Measurements from ENCODE around the gene MBNL1. TPM values are rescaled to one million over a fixed set of nuclear protein-coding genes. Genes with fewer than 3 reads are reported as not detected.

The MBNL1 gene
- total RNA-seq, 1 donor from 2014 or later = 172 TPM

DNA sequence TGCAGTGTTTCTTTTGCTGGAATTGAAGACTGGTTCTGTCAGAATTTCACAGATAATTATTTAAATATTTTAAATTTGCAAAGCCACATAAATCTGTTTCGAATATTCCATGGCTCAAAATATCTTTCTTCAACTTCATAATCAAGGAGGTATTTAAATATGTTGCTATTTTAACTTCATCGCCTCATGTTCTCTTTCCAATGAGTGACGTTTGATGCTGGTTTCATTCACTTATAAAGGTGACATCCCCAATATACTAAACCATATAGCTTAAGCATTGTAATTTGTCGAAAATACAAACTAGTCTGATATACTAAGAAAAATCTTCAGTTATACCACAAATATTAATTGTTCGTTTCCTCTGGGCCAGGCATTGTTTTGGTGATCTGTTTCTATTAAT is 22.5 kb downstream of the MBNL1 start:
- ATAC-seq = peak; percentile 53
- intact Hi-C loops (cut with micrococcal nuclease) = no loop called here
- no peak for DNase-seq

DNA sequence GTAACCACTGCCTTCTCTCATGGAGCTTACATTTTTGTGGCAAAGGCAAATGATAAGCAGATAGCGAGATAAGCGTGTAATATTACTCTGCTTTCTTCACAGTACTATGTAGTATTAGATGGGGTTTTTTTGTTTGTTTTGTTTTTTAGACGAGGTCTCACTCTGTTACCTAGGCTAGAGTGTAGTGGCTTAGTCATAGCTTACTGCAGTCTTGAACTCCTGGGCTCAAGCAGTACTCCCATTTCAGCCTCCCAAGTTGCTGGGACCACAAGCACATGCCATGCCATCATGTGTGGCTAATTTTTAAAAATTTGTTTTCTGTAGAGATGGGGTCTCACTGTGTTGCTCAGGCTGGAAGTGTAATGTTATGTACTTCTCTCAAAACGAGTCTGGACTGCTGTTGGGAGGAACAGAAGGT is 22.9 kb downstream of the MBNL1 start:
- DNase-seq (no peak), ATAC-seq (peak; percentile 37)
- intact Hi-C loops (cut with micrococcal nuclease) = no loop called here

DNA sequence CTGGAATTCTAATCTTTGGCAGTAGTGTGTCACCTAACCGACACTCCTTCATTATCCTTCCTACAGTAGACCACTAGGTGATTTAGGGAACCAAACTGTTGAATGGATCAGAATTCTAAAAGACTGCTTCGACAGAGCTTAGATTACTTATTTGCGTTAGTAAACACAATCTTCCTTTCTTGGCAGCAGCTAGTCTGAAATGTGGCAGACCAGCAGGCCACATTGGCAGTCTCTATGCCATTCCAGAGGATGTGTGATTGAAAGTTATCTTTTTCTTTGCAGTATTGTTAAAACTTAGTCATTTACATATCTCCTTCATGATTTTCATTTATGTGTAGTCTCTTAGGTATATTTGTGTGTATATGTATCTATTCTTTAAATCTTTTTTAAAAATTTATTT is 23.6 kb downstream of the MBNL1 start:
- intact Hi-C loops (cut with micrococcal nuclease) = no loop called here
- DNase-seq = no peak
- ATAC-seq = peak; percentile 36

DNA sequence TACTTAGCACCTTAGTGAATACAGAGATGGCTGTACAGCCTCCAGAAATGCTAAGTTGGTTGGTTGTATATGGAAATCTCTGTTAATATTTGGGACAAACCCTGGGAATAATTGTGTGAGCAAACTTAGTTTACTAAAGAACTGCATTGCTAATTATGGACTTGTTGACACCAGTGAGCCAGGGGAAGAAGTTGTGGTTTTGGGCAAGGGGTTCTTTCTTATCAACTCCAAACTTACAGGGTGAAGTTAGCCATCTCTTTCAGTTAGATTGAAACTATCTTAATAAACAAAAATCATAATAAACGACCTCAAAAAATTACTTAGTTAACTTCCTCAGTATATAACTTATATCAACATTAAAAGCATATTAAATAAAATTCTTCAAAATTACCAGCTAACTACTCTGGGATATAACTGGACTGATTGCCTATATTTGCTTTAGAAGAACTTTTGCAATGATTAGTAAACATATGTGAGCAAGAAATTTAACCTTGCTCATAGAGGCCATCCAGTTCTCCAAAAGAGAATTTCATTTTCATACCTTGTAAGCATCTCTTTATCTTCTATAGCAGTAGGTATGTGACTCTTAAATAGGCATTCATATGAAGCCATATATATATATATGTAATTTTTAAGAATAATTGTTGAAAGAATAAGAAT is 24.7 kb downstream of the MBNL1 start:
- DNase-seq = no peak
- intact Hi-C loops (cut with micrococcal nuclease) = no loop called here
- no peak for ATAC-seq

DNA sequence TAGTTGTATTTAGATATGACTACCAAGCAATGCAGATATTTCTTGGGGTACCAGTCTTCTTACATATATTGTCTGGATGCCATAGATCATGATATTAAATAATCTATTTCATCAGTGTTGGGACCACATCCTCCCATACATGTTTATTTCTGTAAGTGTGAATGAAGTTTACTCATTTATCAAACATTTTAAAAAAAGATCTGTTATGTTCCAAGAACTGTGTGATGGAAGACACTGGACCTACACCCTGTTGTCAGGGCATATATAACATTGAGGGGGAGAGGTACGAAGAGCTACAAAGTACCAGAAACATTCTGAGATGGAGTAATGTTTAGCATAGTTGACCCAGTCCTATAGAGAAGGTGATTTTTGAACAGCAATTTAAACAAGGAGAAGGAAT is 26.6 kb downstream of the MBNL1 start:
- DNase-seq = no peak
- intact Hi-C loops (cut with micrococcal nuclease) = no loop called here
- ATAC-seq = no peak

DNA sequence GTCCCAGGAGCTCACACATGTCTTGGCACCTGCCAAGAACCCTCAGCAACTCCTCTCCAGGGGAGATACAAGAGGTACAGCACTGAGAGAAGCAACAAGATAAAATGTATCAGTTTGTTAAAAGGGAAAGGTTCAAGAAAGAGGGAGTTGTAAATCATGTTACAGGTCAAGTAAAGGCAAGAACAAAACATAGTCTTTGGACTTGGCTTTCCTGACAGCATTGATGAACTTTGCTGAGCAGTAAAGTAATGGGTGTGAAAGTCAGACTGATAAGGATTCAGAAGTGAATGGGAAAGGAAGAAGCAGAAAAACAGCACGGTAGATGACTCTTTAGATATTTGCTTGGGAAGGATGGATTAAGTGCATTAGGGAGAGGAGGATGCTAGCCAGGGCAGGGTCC is 27.1 kb downstream of the MBNL1 start:
- ATAC-seq (no peak), DNase-seq (no peak)
- intact Hi-C loops (cut with micrococcal nuclease) = no loop called here

DNA sequence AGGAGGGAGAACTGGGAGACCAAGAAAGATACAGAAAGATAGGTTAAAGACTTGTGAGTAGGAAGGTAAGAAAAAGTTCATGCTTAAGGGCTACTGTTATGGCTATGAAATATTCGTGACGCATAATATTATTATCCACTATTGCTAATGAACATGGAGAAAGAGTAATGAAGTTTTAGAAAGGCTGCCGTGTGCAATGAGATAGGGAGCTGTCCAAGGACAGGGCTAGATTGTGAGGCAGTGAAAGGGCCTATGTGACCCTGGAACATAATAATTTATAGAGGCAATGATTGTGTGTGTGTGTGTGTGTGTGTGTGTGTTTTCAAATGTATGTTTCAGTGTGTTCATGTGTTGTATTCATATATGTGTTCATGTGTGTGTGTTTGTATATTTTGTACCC is 27.7 kb downstream of the MBNL1 start:
- ATAC-seq (no peak), DNase-seq (no peak)
- intact Hi-C loops (cut with micrococcal nuclease) = no loop called here

DNA sequence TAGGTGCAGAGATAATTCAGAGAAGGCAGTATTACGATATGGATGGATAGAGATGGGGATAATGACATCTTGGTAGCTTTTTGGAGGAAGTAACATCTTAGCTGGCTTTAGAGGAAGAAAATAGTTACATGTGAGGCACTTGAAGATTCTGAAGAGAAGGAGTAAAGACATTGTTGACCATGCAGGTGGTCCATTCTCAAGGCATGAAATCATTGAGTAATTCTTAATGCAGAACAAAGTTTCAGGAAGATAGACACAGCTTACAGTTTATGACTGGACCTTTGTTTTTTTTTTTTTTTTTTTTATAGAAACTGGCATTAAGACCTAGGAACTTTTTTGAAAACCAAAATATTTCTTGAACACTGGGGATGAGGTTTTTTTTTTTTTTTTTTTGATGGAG is 28.2 kb downstream of the MBNL1 start:
- intact Hi-C loops (cut with micrococcal nuclease) = no loop called here
- DNase-seq = no peak
- ATAC-seq = no peak

DNA sequence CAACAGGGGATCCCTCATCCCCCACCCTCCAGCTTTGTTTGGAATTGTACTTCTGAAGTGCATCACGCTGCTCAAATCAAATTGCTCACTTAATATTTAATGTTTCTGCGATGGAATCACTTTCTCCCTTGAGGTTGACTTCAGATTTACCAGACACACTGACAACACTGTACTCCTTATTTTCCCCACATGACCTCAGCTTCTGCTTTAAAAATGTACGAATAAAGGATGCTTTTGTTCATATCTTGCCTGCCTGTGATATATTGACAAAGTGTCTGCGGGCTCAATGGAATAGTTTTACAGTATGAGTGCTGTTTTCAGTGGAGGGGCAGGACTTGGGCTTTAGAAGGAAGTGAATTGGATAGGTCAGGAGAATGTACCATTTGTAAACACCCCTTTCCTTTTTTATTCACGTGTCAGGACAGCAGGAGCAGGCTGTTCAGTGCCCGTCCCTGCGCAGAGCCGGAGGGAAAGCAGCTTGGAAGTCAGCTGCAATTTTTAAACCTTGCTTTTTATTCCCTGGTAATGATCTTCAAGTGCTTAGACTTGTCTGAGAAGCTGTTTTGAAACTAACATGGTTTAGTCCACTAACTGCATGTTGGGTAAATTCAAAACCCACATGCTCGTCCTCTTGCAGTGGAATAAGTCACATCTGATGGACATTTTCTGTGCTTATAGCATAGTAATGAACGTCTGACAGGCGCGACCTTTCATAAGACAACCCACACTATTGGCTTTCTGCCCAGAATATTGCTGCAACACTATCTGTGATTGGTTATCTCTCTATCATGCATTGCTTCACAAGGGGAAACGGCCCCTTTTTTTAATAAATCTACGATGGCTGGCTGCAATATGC is 29.9 kb downstream of the MBNL1 start:
- ATAC-seq = peak; percentile 83
- intact Hi-C loops (cut with micrococcal nuclease) = no loop called here
- peak; percentile 54 for DNase-seq

DNA sequence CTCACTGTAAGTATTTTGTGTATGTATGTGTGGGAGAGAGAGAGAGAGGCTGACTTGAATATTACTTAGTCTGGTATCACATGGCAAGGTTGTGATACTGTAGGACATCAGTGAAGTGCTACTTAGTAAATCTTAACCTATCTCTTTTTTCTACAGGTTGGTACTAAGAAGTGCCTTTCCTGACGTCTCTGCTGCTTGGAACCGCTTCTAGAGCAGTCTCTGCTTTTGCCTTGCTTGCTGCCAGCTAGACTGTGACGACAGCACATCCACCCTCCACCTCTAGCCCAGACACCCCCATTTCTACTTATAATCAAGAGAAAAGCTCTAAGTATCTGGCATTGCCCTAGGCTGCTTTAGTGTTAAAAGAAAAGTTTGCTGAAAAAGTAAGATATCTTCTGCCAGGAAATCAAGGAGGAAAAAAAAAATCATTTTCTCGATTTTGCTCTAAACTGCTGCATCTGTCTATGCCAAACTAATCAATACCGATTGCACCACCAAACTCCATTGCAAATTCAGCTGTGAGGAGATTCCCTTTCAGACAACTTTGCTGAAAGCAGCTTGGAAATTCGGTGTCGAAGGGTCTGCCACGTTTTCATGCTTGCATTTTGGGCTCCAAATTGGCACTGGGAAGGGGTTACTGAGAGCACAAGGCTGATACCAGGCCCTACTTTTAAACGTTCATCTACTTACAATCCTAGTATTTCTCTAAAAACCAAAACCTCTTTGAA is 30.7 kb downstream of the MBNL1 start:
- ATAC-seq (peak; percentile 55), DNase-seq (peak; percentile 23)
- intact Hi-C loops (cut with micrococcal nuclease) = no loop called here

DNA sequence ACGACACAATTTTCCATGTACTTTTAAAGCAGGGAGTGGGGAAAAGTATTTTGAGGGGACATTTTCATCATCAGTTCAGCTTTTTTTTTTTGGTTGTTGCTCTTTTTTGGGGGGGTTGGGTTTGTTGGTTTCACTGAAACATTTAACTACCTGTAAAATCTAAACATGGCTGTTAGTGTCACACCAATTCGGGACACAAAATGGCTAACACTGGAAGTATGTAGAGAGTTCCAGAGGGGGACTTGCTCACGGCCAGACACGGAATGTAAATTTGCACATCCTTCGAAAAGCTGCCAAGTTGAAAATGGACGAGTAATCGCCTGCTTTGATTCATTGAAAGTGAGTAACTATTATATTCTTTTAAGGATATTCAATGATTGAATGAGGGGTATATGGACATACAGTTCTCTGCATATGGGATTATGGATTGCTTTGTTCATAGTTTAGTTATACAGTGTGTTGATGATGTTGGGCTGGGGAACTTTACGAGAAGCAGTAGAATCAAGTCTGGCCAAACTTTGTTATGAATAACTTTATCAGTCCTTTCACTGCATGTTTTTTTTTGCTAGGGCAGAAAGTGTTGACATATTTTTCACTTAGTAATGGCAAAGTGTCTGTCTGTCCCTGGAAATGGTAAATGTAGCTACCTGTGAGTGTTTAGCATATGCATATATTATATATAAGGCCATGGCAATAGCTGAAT is 31.5 kb downstream of the MBNL1 start:
- intact Hi-C loops (cut with micrococcal nuclease) = no loop called here
- DNase-seq = no peak
- no peak for ATAC-seq

DNA sequence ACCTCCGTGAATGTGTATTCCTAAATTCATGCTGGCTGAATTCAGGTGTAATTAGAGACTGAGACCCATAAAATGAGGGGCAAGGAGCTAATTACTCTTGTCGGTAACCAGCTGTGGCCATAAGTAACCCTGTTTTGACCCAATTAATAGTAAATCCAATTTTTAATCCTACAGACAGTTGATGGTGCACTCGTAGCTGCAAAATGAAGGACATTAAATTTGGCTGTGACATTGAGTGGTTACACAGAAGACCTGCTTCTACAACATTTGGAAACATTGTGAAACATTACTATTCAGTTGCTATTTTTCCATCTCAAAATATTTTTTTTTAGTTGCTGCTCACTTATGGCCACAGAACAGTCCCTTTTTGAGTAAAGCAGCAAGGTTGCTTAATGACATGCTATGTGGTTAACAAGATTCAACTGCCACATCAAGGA is 33.0 kb downstream of the MBNL1 start:
- DNase-seq (no peak), ATAC-seq (no peak)
- intact Hi-C loops (cut with micrococcal nuclease) = no loop called here

DNA sequence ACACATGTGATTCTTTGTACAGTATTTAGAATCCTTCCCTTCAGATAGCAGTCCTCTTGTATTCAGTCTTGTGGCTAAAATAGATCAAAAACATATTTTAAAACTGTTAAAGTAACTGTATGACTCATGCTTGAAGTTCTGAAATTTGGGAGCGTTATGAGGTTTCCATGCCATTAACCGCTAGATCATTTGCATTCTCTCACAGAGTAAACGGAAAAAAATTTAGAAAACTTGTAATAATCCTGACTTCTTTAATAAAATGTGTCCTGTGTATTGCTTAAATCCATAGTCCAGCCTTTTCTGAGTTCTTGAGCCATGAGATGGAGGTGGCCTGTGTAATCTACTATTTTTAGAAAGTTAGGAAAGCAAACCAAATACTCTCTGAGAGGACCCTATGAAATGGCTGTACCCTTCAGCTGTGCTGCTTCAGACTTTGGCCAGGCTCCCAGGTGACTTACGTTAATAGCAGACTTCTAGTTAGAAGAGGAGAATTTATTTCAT is 33.8 kb downstream of the MBNL1 start:
- intact Hi-C loops (cut with micrococcal nuclease) = no loop called here
- ATAC-seq = peak; percentile 74
- DNase-seq = peak; percentile 59

DNA sequence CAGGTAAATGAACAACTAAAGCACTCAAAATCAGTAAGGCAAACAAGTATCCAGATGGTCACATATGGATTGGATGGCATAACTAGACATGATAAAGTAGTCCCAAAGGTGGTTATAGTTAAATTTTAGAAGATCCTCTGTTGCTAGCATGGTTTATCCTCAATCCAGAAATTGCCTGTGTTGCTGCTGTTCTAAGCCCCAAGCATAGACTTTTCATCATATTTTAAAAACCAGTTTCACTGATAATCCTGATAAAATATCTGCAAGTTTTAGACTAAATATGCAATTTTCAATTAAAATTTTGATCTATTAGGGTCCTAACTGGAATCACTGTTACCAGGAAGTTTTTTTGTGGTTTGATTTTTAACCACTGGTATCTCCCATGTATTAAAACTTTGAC is 35.4 kb downstream of the MBNL1 start:
- ATAC-seq = no peak
- intact Hi-C loops (cut with micrococcal nuclease) = no loop called here
- no peak for DNase-seq

DNA sequence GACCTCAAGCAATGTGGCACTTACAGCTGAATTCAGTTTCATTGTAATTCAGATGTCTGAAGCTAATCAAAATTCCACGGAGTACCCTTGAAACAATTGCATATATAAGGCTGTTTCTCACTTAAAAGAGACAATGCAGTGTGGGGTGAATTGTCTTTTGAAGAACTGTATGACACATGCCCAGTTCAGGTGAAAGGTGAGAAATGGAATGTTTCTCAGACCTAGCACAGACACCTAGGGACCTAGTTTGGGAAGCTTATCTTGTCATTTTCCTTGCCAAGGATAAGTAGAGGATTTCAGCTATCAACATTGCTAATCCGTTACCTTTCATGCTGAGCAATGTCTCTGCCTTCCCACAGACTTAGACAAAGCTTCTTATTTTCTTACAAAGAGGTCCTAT is 36.3 kb downstream of the MBNL1 start:
- no peak for DNase-seq
- ATAC-seq = no peak
- intact Hi-C loops (cut with micrococcal nuclease) = no loop called here

DNA sequence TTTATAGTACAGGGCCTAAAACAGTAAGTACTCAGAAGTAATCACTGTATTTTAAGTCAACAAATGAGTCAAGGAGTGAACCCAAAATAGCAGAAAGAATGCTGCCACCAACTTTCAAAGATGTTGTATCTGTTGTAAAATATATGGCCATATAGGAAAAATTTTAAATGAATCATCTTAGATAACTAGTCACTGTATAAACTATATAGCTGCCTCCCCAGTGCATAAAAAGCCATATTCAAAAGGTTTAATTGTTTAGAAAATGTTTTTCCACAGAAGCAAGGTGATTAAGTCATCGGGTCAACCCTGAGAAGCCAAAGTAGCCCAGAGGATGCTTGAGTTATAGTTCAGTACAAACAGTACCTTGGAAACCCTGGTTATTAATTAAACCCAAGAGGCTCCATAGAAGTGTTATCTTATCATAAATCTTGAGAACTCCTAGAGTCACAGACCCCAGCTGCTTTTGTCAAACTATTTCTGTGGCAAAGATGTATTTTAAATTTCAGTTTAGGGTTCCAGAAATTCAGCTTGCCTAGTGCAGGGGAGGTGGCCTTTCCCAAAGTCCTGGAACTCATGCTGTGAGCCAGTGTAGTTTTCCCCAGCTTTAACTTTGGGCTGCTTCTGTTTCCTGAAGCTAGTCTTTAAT is 39.2 kb downstream of the MBNL1 start:
- DNase-seq = no peak
- ATAC-seq = peak; percentile 58
- intact Hi-C loops (cut with micrococcal nuclease) = no loop called here

DNA sequence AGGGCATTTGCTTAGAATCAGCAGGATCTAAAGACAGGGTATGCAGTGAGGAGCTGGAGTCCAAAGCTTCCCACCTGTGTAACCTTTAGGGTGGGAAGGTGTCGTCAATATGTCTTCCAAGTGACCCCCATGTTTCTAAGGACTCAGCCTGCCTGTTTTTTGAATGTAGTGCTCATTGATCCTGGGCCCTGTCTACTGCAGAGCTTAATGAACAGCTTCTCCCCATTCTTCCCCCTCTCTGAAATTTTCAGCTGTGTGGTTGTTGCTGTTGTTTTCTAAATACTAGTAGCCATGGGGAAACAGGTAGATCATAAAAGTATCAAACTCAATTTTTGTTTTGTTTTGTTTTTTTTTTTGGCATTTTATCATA is 39.7 kb downstream of the MBNL1 start:
- no peak for DNase-seq
- ATAC-seq = no peak
- intact Hi-C loops (cut with micrococcal nuclease) = no loop called here

DNA sequence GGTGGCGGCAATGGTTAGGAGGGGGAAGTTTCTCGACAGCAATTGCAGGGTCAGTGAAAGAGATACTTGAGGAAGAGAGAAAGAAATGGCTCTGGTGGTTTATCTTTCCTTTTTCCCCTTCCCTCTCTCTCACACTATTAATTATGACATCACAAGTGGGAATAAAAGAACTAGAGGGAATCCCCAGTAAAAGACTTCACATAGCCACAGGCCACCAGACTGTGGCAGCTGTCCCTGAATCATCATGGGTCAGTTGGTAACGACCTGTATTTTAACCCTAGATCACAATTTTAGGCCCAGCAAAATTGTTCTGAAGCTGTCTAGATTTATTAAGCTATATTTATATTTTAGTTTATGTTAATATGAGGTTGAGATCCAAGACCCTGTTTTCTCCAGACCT is 40.3 kb downstream of the MBNL1 start:
- peak; percentile 33 for ATAC-seq
- no peak for DNase-seq
- intact Hi-C loops (cut with micrococcal nuclease) = no loop called here
